Measurements from ENCODE around the gene RPTOR.

GRCh38 chr17:80861418-80861815 is 316.8 kb downstream of the RPTOR start:
- TF ChIP-seq CTCF (IDR thresholded peaks at IDR 0.05): no peak
- TF ChIP-seq EP300 (IDR thresholded peaks at IDR 0.05): no peak
- no peak for TF ChIP-seq POLR2A (IDR thresholded peaks at IDR 0.05; ENCODE audit: low read depth)
- TF ChIP-seq POLR2AphosphoS5 (IDR thresholded peaks at IDR 0.05): no peak

Data from esophagus muscularis mucosa (tissue), 4 donors.